ENCODE measurements around the gene ELP5.
A peak's percentile ranks its signal among the peaks of the same experiment; 100 is the strongest.

ELP5 gene

DNA sequence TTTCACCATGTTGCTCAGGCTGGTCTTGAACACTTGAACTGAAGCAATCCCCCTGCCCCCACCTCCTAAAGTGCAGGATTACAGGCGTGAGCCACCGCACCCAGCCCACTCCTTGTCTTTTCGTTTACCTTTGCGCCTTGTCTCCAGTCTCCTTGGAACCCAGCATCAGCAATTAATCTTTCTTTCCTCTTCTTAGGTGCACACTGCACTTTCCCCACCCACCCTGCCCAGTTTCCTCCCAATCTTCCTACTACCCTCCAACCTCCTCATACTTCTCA lies 11.7 kb downstream of the ELP5 start:
- TF ChIP-seq, protein P1, sequence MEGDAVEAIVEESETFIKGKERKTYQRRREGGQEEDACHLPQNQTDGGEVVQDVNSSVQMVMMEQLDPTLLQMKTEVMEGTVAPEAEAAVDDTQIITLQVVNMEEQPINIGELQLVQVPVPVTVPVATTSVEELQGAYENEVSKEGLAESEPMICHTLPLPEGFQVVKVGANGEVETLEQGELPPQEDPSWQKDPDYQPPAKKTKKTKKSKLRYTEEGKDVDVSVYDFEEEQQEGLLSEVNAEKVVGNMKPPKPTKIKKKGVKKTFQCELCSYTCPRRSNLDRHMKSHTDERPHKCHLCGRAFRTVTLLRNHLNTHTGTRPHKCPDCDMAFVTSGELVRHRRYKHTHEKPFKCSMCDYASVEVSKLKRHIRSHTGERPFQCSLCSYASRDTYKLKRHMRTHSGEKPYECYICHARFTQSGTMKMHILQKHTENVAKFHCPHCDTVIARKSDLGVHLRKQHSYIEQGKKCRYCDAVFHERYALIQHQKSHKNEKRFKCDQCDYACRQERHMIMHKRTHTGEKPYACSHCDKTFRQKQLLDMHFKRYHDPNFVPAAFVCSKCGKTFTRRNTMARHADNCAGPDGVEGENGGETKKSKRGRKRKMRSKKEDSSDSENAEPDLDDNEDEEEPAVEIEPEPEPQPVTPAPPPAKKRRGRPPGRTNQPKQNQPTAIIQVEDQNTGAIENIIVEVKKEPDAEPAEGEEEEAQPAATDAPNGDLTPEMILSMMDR (IDR thresholded peaks at IDR 0.05; ENCODE audit: insufficient read depth, missing control alignments) = no peak
- DNase-seq (ENCODE audit: insufficient read length, low spot score) (no peak), FAIRE-seq (no peak)

GRCh38 chr17:7266784-7267183 lies 14.8 kb downstream of the ELP5 start:
- DNase-seq (ENCODE audit: insufficient read length, low spot score) (no peak), FAIRE-seq (no peak)
- TF ChIP-seq, protein P1 (IDR thresholded peaks at IDR 0.05; ENCODE audit: insufficient read depth, missing control alignments) = no peak

GRCh38 chr17:7279448-7279847 lies 27.4 kb downstream of the ELP5 start:
- FAIRE-seq = no peak
- no peak for DNase-seq (ENCODE audit: insufficient read length, low spot score)
- TF ChIP-seq, protein P1 (IDR thresholded peaks at IDR 0.05; ENCODE audit: insufficient read depth, missing control alignments) = no peak

DNA sequence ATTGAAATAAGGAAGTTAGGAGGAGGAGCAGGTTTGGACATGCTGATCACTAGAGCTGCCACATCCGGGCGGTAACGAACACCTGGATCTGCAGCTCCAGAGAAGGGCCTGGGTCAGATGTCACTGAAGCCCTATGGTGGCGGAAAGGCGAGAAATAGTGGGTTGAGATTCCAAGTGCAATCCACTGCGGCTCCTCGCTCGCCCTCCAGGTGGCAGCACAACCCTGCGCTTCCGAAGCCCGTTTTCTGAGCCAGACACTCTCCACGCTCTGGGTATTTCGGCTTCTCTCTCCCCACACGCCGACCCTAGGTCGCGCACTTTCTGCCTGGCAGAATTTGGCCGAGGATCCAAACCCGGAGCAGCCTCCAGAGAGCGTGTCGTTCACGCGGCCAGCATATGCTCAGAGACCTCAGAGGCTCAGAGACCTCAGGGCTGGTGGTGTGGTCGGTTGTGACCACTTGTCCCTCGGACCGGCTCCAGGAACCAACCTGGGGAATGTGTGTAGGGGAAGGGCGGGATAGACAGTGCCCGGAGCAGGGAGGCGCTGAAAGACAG lies 28.6 kb downstream of the ELP5 start:
- TF ChIP-seq, protein P1 (IDR thresholded peaks at IDR 0.05; ENCODE audit: insufficient read depth, missing control alignments) = peak; percentile 47
- peak; percentile 74 for DNase-seq (ENCODE audit: insufficient read length, low spot score)
- FAIRE-seq = no peak

GRCh38 chr17:7281074-7281952 lies 29.3 kb downstream of the ELP5 start, which contains the start of gene SLC2A4:
TSS of gene SLC2A4 (plus strand) at chr17:7281718. CDS start at chr17:7281935, 217 bp downstream.
- TF ChIP-seq, protein P1 (IDR thresholded peaks at IDR 0.05; ENCODE audit: insufficient read depth, missing control alignments) = no peak
- DNase-seq (ENCODE audit: insufficient read length, low spot score) (peak; percentile 99), FAIRE-seq (no peak)

GRCh38 chr17:7281953-7282751 lies 30.1 kb downstream of the ELP5 start:
- FAIRE-seq = no peak
- DNase-seq (ENCODE audit: insufficient read length, low spot score) = peak; percentile 47
- TF ChIP-seq, protein P1 (IDR thresholded peaks at IDR 0.05; ENCODE audit: insufficient read depth, missing control alignments) = no peak

Measured in D721Med (cell line).